Upper lobe of left lung (tissue), 4 donors: Measurements from ENCODE around the gene CDH22.

Experiments
- POLR2AphosphoS5 ChIP-seq, 2 donors: sonication (generic); formaldehyde crosslinking; IDR thresholded peaks; one replicate each; pipeline ENCODE4 v1.5.1; 2017; ENCODE audit warnings: antibody characterized with exemption in 2 of 2
- TF ChIP-seq, protein P1 (sequence below), 6 experiments: fragments of 450-650 bp in 4 of 6; fragments of 200-600 bp in 2 of 6; sonication (generic) in 2 of 6; IDR thresholded peaks; one replicate each; pipeline ENCODE4 v1.5.1; 2016 to 2019; ENCODE audit warnings: antibody characterized with exemption in 6 of 6

- TF ChIP-seq, protein P1, sequence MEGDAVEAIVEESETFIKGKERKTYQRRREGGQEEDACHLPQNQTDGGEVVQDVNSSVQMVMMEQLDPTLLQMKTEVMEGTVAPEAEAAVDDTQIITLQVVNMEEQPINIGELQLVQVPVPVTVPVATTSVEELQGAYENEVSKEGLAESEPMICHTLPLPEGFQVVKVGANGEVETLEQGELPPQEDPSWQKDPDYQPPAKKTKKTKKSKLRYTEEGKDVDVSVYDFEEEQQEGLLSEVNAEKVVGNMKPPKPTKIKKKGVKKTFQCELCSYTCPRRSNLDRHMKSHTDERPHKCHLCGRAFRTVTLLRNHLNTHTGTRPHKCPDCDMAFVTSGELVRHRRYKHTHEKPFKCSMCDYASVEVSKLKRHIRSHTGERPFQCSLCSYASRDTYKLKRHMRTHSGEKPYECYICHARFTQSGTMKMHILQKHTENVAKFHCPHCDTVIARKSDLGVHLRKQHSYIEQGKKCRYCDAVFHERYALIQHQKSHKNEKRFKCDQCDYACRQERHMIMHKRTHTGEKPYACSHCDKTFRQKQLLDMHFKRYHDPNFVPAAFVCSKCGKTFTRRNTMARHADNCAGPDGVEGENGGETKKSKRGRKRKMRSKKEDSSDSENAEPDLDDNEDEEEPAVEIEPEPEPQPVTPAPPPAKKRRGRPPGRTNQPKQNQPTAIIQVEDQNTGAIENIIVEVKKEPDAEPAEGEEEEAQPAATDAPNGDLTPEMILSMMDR (IDR thresholded peaks at IDR 0.05), result no peak
- TF ChIP-seq POLR2AphosphoS5 (IDR thresholded peaks at IDR 0.05), result no peak
Observed at GRCh38 chr20:46331611-46332361, 23.5 kb upstream of the CDH22 start.
